SH-SY5Y (cell line): ENCODE results near the gene RAB36.

Source experiments
- GATA2 ChIP-seq: IDR thresholded peaks from 2 replicates; pipeline ENCODE4 v1.6.1; 2011; ENCODE audit warnings: mild to moderate bottlenecking, low read depth, low read length
- GATA3 ChIP-seq: IDR thresholded peaks from 2 replicates; pipeline ENCODE4 v1.6.1; 2011; ENCODE audit warnings: low read depth, mild to moderate bottlenecking, low read length, moderate library complexity

RAB36 gene

DNA sequence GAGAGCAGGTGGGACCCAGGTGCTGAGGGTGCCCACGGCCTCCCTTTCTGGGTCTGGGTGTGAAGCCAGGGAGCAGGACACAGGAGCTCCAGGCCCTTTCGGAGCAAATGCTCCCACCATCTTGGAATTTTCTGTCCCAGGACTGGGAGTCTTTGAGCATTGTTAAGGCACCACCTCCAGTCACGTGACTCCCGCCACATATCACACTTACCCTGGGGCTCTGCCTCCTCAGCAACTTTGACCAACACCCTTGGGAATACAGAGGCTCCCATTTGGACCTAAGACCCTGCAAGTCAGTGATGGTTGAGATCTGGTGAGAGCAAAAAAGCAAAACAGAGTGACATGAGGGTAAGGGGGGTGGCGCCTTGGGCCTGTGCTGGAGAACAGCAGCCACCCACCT lies 39.4 kb upstream of the RAB36 start:
- TF ChIP-seq GATA3, result no peak
- TF ChIP-seq GATA2, result no peak

DNA sequence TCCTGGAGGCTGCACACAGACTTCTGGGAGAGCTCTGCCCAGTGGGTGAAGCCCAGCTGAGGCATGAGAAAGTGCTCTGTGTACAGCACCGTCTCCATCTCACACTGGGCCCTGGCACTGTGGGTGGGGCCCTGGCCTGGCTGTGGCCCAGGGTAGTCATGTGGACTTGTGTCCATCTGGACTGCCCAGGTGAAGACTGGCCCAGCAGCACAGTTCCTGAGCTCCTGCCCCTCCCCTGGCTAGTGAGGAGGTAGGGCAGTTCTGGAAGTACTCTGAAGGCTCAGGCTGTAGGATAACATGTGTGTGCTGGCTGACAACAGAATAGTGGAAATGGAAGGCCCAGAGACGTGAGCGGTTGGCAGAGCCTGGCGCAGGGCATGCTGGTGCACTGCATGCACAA lies 38.9 kb upstream of the RAB36 start:
- TF ChIP-seq GATA3 (no peak), GATA2 (no peak)

DNA sequence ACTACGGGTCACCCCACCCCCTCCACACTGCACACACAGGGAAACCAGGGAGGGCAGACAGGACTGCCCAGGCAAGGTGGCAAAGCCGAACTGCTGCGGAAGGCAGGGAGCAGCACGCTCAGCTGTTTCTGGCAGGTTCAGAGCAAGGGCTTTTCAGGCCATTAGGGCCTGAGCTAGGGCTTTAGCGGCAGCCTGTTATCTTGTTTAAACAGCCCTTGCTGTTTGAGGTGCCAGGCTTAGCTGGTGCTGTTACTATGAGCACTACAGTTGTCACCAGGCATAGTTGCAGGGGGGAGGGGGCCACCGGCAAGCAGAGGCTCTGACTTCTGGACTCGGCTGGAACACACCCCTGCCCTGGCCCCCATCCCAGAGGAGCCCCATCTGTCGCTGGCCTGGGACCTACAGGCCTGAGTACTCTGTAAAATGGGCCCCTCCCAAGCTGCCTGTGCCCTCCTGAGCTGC lies 38.3 kb upstream of the RAB36 start:
- TF ChIP-seq GATA3, result no peak
- TF ChIP-seq GATA2, result no peak

GRCh38 chr22:23107487-23108248 lies 37.6 kb upstream of the RAB36 start:
- TF ChIP-seq GATA2 (no peak), GATA3 (no peak)

DNA sequence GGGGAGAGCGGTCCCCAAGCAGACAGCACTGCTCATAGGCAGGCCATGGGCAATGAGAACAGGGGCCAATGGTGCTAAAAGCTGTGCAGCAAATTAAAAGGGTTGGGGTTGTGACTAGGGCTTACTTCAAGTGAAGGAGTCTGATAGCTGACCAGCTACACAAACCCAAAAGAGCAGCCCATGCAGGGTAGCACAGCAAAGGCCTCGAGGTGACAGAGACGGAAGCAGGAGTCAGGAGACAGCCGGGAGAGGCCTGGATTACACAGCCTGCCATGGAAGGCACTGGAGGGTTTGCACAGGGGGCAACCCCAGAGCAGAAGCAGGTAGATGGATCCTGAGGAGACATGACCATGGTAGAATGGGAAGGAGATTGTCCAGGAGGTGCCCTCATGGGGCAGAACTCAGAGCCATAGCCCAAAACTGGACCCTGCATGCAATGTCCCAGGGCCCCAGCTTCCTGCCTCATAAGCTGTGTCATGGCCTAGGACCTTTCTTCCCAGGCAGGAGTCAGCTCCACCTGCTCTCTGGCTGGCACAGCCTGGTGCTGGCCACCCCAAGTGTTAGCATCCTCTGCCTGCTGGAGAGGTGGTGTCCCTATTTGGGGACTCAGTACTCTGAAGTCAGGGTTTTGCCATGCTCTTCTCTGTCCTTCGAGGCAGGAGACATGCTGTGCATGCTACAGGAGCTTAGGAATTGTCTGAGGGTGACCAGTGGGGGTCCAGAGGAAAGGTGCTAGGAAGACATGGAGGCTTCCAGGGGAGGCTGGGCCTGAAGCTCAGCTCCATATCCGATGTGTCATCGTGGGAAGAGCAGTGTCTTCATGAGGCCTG lies 36.8 kb upstream of the RAB36 start:
- no peak for TF ChIP-seq GATA3

DNA sequence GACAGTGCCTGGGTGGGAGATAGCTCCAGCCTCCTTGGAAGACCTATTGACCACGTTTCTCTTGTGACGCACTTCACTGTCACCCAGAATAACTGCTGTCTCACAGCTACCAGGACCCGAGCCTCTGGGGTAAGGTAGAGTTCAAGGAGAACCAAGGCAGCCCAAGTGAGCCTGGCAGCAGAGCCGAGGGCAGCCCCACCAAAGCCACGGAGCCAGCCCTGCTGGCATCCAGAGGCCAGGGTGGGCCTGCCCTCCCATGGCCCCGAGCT lies 36.3 kb upstream of the RAB36 start:
- TF ChIP-seq GATA3 (no peak), GATA2 (no peak)

DNA sequence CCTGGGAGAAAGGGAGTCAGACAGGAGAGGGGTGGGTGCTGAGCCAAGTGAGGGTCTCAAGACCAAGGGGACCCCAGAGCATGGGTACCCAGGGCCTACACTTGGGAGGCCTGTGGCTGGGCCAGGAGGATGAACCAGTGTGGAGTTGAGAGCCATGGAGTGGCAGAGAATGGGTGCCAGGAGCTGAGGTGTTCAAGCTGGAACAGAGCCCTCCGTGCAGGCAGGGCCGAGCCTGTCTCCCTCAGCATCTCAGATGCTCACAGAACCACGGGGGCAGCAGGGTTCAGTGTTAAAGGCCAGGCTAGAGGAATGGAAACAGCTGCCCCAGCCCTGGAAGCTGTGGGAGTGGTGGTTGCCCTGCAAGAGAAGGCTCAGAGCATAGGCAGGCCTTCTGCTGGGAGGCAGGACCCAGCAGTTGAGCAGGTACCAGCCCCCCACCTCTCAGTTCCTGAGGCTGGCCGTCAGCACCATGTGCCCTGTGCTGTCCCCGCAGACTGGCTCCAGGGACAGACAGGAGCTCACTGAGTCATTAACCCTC lies 35.8 kb upstream of the RAB36 start:
- TF ChIP-seq GATA2 (no peak), GATA3 (no peak)

GRCh38 chr22:23110190-23110921 lies 34.9 kb upstream of the RAB36 start:
- TF ChIP-seq GATA2, result no peak

DNA sequence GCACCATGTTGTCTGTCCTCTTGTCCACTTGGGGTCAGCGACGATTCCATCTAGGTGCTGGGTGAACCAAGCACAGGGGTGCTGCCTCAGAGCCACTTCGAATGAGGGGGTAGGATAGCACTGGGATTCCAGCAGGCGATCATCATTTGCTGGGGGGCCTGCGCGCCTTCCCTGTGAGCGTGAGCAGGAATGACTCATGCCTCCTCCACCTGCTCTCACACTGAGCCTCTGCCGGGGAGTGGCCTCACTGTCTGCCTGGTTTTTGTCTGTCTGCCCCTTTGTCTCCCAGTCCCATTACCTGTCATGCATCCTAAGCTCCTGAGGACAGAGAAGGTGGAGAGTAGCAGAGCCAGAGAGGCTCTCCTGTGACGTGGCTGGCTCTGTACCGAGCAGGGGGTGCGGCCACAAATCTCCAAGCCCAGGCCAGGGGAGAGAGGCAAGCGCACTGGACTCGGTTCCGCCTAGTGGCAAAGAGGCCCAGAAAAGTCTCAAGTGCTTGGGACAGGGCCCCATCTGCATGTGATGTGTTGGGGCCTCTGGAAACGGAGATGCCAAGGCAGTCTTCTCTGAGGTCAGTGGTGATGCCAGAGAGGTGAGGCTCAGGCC lies 34.3 kb upstream of the RAB36 start:
- TF ChIP-seq GATA2, result no peak
- no peak for TF ChIP-seq GATA3

GRCh38 chr22:23112472-23113012 lies 32.7 kb upstream of the RAB36 start:
- no peak for TF ChIP-seq GATA2
- TF ChIP-seq GATA3, result no peak

- no peak for TF ChIP-seq GATA2
These were observed 32.0 kb upstream of the RAB36 start for GRCh38 chr22:23113067-23113846.

DNA sequence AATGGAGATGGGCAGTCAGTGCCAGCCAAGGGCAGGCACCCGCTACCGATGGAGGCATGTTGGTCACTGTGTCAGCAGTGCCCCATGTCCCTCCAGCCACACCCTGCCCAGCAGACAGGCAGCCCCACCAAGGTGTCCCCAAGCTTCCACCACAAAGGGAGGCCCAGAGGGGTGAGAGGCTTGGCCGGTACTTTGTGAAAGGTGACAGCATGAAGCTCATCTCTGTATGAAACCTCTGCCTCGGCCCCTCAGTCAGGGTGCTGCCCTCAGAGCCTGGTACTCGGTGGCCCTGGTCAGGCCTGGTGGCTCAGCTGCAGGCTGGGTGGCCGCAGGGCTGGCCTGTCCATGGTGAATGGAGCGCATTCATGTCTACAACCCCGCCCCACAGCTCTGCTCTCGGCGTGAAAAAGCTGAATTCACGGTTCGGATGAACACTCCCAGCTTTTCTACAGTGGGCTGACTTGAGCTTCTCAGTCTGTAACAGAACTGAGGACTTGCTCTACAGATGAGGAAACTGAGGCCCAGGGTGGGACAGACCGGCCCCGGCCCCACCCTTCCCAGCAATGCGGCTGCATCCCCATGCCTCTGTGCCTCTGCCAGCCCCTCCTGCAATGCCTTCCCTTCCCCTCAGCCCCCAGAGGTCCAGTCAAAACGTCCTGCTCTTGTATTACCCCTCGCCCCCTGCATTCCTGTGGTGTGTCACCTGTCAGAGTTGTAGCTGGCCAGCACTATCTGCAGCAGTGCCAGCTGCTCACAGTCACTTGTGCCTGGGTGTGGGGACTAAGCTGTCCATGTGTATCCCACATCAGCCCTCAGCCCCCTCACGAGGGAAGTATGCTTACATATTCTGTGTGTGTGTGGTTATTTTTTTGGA lies 31.2 kb upstream of the RAB36 start:
- TF ChIP-seq GATA3 (no peak), GATA2 (no peak)

DNA sequence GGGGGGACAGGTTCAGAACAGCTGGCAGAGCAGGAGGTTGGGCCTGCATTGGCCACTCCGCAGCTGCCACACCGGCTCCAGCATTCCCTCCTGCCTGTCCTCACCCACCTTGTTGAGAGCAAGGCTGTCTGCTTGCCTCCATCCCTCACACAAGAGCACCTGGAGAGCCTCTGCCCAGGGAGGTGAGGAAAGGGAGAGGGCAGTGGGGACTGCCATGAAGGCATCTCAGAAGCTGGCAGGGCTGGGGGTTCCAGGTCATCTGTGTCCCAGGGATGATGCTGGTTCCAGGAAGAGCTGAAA lies 30.6 kb upstream of the RAB36 start:
- TF ChIP-seq GATA3 (no peak), GATA2 (no peak)
